K562 (cell line): ENCODE data around the gene ADARB2. TPM values are rescaled to one million over a fixed set of nuclear protein-coding genes. Genes with fewer than 3 reads are reported as not detected.

ENCODE experiments used
- ATAC-seq: fragments of 200-7000 bp; cut with Tn5 transposase; 3 replicates; pipeline ENCODE4 v1.9.1; 2020; ENCODE audit warnings: moderate library complexity
- BruUV-seq: library from RNA; stranded (reverse); fragments of 400-500 nt; replicated peaks from 2 replicates; lab custom pipeline; 2021; lab: Mats Ljungman, UMichigan
- CTCF ChIA-PET: fragments of 300-600 bp; formaldehyde crosslinking; extraction: SDS; loops from one replicate; lab custom pipeline; 2021; ENCODE audit warnings: low intra/inter-chr PET ratio; lab: Yijun Ruan, JAX
- POLR2A ChIA-PET: fragments of 300-600, 350-650 bp; sonication (Branson Sonifier 250); formaldehyde crosslinking; extraction: SDS; loops from one replicate; lab custom pipeline; 2021; ENCODE audit warnings: antibody characterized with exemption, inconsistent platforms; lab: Yijun Ruan, JAX
- DNase-seq, 4 experiments: peaks; one replicate each; pipeline versions ENCODE4 v3.0.0 to v3.0.0-alpha.2; 2011 to 2018; ENCODE audit warnings: low spot score in 3 of 4, mixed read lengths in 3 of 4; ENCODE audit errors: extremely low read depth in 1 of 4
- FAIRE-seq: peaks from 2 replicates; lab custom pipeline; 2011; peaks lifted over from hg19 to GRCh38; lab: Jason Lieb, UNC
- H2AFZ ChIP-seq: 2 replicates; pipeline ENCODE4 v1.6.0; 2011; ENCODE audit warnings: low read depth, low read length, control low read depth, inconsistent platforms
- H3K27ac ChIP-seq: fragments of 200-600 bp; 3 replicates; pipeline ENCODE4 v1.8.0; 2011; ENCODE audit warnings: low read depth, mild to moderate bottlenecking, control low read depth, inconsistent platforms, low read length, moderate library complexity, mixed read lengths; ENCODE audit errors: extremely low read depth
- H3K27me3 ChIP-seq, 2 experiments: fragments of 300-600 bp in 1 of 2; 2 replicates in 1 of 2; 3 replicates in 1 of 2; pipeline versions ENCODE4 v1.6.0 to v1.8.0; 2011; ENCODE audit warnings: inconsistent platforms in 2 of 2, low read length in 2 of 2, mild to moderate bottlenecking in 1 of 2, mixed read lengths in 1 of 2, moderate library complexity in 1 of 2; ENCODE audit not compliant: control insufficient read depth in 2 of 2, insufficient read depth in 2 of 2
- H3K36me3 ChIP-seq: fragments of 300-600 bp; 3 replicates; pipeline ENCODE4 v1.8.0; 2011; ENCODE audit warnings: mild to moderate bottlenecking, low read length, inconsistent platforms; ENCODE audit not compliant: control insufficient read depth, insufficient read depth
- H3K4me1 ChIP-seq, 2 experiments: fragments of 200-600 bp in 1 of 2; replicated peaks in 1 of 2; 2 replicates in 1 of 2; 3 replicates in 1 of 2; pipeline versions ENCODE4 v1.5.1 to v1.8.0; 2011; ENCODE audit warnings: inconsistent platforms in 2 of 2, low read length in 2 of 2, mild to moderate bottlenecking in 1 of 2, mixed read lengths in 1 of 2, moderate library complexity in 1 of 2; ENCODE audit not compliant: control insufficient read depth in 2 of 2, insufficient read depth in 2 of 2
- H3K4me2 ChIP-seq: 2 replicates; pipeline ENCODE4 v1.6.1; 2011; ENCODE audit warnings: low read length, control low read depth, inconsistent platforms, mixed read lengths; ENCODE audit not compliant: insufficient read depth
- H3K4me3 ChIP-seq: fragments of 200-600 bp; sonication (generic), shearing (Covaris generic); 2 replicates; pipeline ENCODE4 v1.5.1; 2016; ENCODE audit warnings: control low read depth, inconsistent platforms
- H3K79me2 ChIP-seq: fragments of 200-600 bp; 3 replicates; pipeline ENCODE4 v1.8.0; 2011; ENCODE audit warnings: low read length, inconsistent platforms; ENCODE audit not compliant: control insufficient read depth, insufficient read depth
- H3K9ac ChIP-seq, 2 experiments: 2 replicates each; pipeline versions ENCODE4 v1.6.0 to v1.6.1; 2011; ENCODE audit warnings: low read depth in 2 of 2, low read length in 2 of 2, control low read depth in 1 of 2, inconsistent platforms in 1 of 2, mild to moderate bottlenecking in 1 of 2, mixed read lengths in 1 of 2; ENCODE audit not compliant: insufficient read depth in 1 of 2
- H3K9me1 ChIP-seq: one replicate; pipeline ENCODE4 v1.6.0; 2011; ENCODE audit warnings: inconsistent platforms, mild to moderate bottlenecking, low read length, moderate library complexity; ENCODE audit not compliant: control insufficient read depth, insufficient read depth
- H3K9me3 ChIP-seq: replicated peaks from 2 replicates; pipeline ENCODE4 v1.5.1; 2011; ENCODE audit warnings: low read depth, low read length, inconsistent platforms; ENCODE audit not compliant: control insufficient read depth, insufficient read depth
- H4K20me1 ChIP-seq: replicated peaks from 2 replicates; pipeline ENCODE4 v1.6.1; 2011; ENCODE audit warnings: low read length, inconsistent platforms, mixed read lengths; ENCODE audit not compliant: control insufficient read depth, insufficient read depth
- BHLHE40 ChIP-seq: IDR thresholded peaks from 2 replicates; pipeline ENCODE4 v1.6.1; 2011; ENCODE audit warnings: low read length, improper control_type of control experiment
- DACH1 ChIP-seq: fragments of 450-650 bp; IDR thresholded peaks from 2 replicates; pipeline ENCODE4 v1.6.1; 2018; ENCODE audit not compliant: partially characterized antibody
- EHMT2 ChIP-seq: fragments of 450-650 bp; IDR thresholded peaks from 2 replicates; pipeline ENCODE4 v1.6.1; 2018; ENCODE audit warnings: antibody characterized with exemption
- HCFC1 ChIP-seq: IDR thresholded peaks from 2 replicates; pipeline ENCODE4 v1.6.1; 2012; ENCODE audit warnings: low read depth, low read length, improper control_type of control experiment
- HDAC2 ChIP-seq: fragments of 450-650 bp; IDR thresholded peaks from 2 replicates; pipeline ENCODE4 v1.6.1; 2016; ENCODE audit warnings: mild to moderate bottlenecking
- HDAC3 ChIP-seq: fragments of 450-650 bp; IDR thresholded peaks from 2 replicates; pipeline ENCODE4 v1.6.1; 2018; ENCODE audit warnings: borderline replicate concordance, mild to moderate bottlenecking, moderate library complexity; ENCODE audit not compliant: partially characterized antibody
- HEY1 ChIP-seq: fragments of 250-450 bp; sonication (Bioruptor Pico); IDR thresholded peaks from 2 replicates; pipeline ENCODE4 v1.5.0; 2020; ENCODE audit warnings: mild to moderate bottlenecking, moderate library complexity, borderline replicate concordance
- KAT7 ChIP-seq: sonication (generic); formaldehyde crosslinking; IDR thresholded peaks from 2 replicates; pipeline ENCODE4 v1.8.0; 2022; ENCODE audit warnings: missing genetic modification reagents, mild to moderate bottlenecking, borderline replicate concordance
- MIER1 ChIP-seq: fragments of 450-650 bp; IDR thresholded peaks from 2 replicates; pipeline ENCODE4 v1.6.1; 2016; ENCODE audit warnings: antibody characterized with exemption, mild to moderate bottlenecking, low read depth
- MTF1 ChIP-seq: fragments of 250-450 bp; sonication (Bioruptor Pico); IDR thresholded peaks from 2 replicates; pipeline ENCODE4 v1.9.0; 2021; ENCODE audit warnings: moderate library complexity, mild to moderate bottlenecking, inconsistent platforms, borderline replicate concordance
- PHF8 ChIP-seq: fragments of 200-600 bp; sonication (generic); IDR thresholded peaks from 2 replicates; pipeline ENCODE4 v1.6.1; 2012; ENCODE audit warnings: mixed run types, mild to moderate bottlenecking, inconsistent platforms, low read length, moderate library complexity, borderline replicate concordance
- ZNF124 ChIP-seq: sonication (generic); formaldehyde crosslinking; IDR thresholded peaks from 2 replicates; pipeline ENCODE4 v1.8.1; 2022; ENCODE audit warnings: missing genetic modification reagents
- WGBS: fragments of 100-300 bp; shearing (Covaris generic); methylation state at CpG from one replicate; pipeline ENCODE4 v1.1.6; 2016; ENCODE audit warnings: low coverage, mixed read lengths; ENCODE audit not compliant: insufficient coverage; ENCODE audit errors: missing lambda C conversion rate; 5-methylcytosine and 5-hydroxymethylcytosine counted together
- in situ Hi-C: fragments of 300-500 bp; cut with MboI; formaldehyde crosslinking; loops from 4 replicates; pipeline ENCODE4 v1.15.0; 2018; ENCODE audit warnings: inconsistent platforms, mixed read lengths
- intact Hi-C: fragments of 100-400 bp; cut with micrococcal nuclease; formaldehyde crosslinking; loops from 2 replicates; pipeline ENCODE4 v1.14.2; 2022
- polyA plus RNA-seq, 8 experiments: library from polyadenylated mRNA; depleted of rRNA in 4 of 8; stranded (reverse) in 5 of 8; unstranded in 3 of 8; fragments of >200 nt; fragmentation: Nextera tagmentation in 2 of 8; fragmentation: Illumina TruSeq in 1 of 8; extraction: Ambion mirVana in 2 of 8; extraction: Trizol in 1 of 8; gene quantifications; 2 replicates each; pipeline versions ENCODE4 v1.2.1 to v1.2.3, GENCODE V29; 2011 to 2014; ENCODE audit warnings: inconsistent platforms in 1 of 8, missing spikeins in 1 of 8
- total RNA-seq, 7 experiments: library from RNA; depleted of rRNA in 6 of 7; stranded (reverse); fragments of >200 nt in 6 of 7; fragmentation: Illumina TruSeq in 2 of 7; extraction: Trizol in 2 of 7; gene quantifications; 2 replicates each; pipeline versions ENCODE4 v1.2.1 to v1.2.3, GENCODE V29; 2011 to 2021; ENCODE audit warnings: low replicate concordance in 1 of 7
- TF ChIP-seq, protein P1 (sequence below): fragments of 250-450 bp; sonication (Bioruptor Pico); IDR thresholded peaks from 2 replicates; pipeline ENCODE4 v1.9.0; 2021; ENCODE audit warnings: mild to moderate bottlenecking
- TF ChIP-seq, protein P2 (sequence below): fragments of 450-650 bp; IDR thresholded peaks from 2 replicates; pipeline ENCODE4 v1.6.1; 2017; ENCODE audit warnings: antibody characterized with exemption
- TF ChIP-seq, protein P3 (sequence below): fragments of 450-650 bp; IDR thresholded peaks from 2 replicates; pipeline ENCODE4 v1.6.1; 2018; ENCODE audit warnings: mild to moderate bottlenecking, low read depth; ENCODE audit not compliant: partially characterized antibody

Gene ADARB2
- total and polyA plus RNA-seq, 9 of the 15 experiments (the other 6 are each of a cell fraction or from before 2014, with no cell fraction given) = not detected

DNA sequence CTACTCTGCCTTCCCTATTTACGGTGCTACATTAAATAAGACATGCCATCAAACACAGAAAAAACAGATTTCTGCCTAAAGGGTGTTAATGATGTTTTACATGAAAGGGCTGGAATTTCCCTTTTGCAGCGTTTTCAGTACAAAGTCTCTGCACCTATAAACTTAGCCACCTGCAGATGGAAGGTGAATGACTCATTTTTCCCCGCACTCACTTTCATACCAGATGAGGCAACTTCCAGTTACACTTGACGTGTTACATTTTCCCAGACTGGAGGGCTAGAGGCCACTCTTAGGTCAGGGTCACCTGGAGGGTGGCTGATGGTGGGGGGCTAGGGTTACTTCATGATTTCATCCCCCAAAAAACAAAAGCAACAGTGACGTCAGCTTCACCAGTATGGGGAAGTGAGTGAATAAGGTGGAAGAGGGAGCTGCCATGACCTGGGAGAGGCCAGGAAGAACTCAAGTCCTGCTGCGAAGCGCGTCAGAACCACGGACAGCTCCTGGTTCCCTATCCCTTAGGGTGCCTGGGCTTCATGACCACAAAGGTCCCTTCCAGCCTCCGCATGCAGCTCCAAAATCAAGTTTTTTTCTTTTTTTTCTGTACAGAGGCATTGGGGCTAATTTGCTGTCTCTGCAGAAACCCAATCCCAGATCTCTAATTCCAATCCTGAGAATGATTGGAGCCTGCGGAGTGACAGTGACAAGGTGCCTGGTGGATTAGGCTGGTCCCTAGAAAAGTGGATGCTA lies 94.0 kb downstream of the ADARB2 start:
- Histone ChIP-seq H3K9me3 (no peaks in the 10 kb centered on the region), H4K20me1 (peaks cover 4% of the 10 kb centered on the region; the same call in 1 of the 2 replicates), H2AFZ (no peak overlapping the region), H3K4me3 (no peak overlapping the region), H3K27me3 (peaks cover 0 to 8% of the 10 kb centered on the region in 2 experiments; a peak in 2 of 5 replicates), H3K36me3 (no peaks in the 10 kb centered on the region), H3K4me1 (no peaks in the 10 kb centered on the region), H3K4me2 (no peak overlapping the region), H3K79me2 (no peaks in the 10 kb centered on the region), H3K27ac (no peak overlapping the region), H3K9ac (no peak overlapping the region), H3K9me1 (no peaks in the 10 kb centered on the region)
- intact Hi-C loops (no loop called here), in situ Hi-C loops (no loop called here)
- peak; percentile 35 to 52 (median 42) for DNase-seq
- peak; percentile 72 for ATAC-seq
- BruUV-seq = no TSS peak
- ChIA-PET CTCF (no interaction called here), POLR2A (interaction anchor here (0.7 to 0.8 kb wide), 3 partner anchors 186 to 1438 kb away, joined by 3 to 4 read pairs (median 3); no protein-coding TSS in a partner anchor)
- FAIRE-seq = no peak
- WGBS = 4% methylated on average over 11 of the region's 11 CpGs
- TF ChIP-seq HDAC3 (no peak), HCFC1 (no peak), PHF8 (no peak), ZNF124 (no peak), BHLHE40 (no peak), MIER1 (peak; percentile 89), HDAC2 (no peak), HEY1 (CRISPR knock-in tag) (no peak), KAT7 (CRISPR knock-in tag) (no peak), DACH1 (no peak), MTF1 (CRISPR knock-in tag) (no peak), EHMT2 (peak; percentile 93)
- TF ChIP-seq, protein P1, sequence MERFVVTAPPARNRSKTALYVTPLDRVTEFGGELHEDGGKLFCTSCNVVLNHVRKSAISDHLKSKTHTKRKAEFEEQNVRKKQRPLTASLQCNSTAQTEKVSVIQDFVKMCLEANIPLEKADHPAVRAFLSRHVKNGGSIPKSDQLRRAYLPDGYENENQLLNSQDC (CRISPR knock-in tag) = no peak
- TF ChIP-seq, protein P2, sequence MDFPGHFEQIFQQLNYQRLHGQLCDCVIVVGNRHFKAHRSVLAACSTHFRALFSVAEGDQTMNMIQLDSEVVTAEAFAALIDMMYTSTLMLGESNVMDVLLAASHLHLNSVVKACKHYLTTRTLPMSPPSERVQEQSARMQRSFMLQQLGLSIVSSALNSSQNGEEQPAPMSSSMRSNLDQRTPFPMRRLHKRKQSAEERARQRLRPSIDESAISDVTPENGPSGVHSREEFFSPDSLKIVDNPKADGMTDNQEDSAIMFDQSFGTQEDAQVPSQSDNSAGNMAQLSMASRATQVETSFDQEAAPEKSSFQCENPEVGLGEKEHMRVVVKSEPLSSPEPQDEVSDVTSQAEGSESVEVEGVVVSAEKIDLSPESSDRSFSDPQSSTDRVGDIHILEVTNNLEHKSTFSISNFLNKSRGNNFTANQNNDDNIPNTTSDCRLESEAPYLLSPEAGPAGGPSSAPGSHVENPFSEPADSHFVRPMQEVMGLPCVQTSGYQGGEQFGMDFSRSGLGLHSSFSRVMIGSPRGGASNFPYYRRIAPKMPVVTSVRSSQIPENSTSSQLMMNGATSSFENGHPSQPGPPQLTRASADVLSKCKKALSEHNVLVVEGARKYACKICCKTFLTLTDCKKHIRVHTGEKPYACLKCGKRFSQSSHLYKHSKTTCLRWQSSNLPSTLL = no peak
- TF ChIP-seq, protein P3, sequence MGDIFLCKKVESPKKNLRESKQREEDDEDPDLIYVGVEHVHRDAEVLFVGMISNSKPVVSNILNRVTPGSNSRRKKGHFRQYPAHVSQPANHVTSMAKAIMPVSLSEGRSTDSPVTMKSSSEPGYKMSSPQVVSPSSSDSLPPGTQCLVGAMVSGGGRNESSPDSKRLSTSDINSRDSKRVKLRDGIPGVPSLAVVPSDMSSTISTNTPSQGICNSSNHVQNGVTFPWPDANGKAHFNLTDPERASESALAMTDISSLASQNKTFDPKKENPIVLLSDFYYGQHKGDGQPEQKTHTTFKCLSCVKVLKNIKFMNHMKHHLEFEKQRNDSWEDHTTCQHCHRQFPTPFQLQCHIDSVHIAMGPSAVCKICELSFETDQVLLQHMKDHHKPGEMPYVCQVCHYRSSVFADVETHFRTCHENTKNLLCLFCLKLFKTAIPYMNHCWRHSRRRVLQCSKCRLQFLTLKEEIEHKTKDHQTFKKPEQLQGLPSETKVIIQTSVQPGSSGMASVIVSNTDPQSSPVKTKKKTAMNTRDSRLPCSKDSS = no peak
